ENCODE results near the gene SLC12A7.
A peak's percentile ranks its signal among the peaks of the same experiment; 100 is the strongest.

The SLC12A7 gene

DNA sequence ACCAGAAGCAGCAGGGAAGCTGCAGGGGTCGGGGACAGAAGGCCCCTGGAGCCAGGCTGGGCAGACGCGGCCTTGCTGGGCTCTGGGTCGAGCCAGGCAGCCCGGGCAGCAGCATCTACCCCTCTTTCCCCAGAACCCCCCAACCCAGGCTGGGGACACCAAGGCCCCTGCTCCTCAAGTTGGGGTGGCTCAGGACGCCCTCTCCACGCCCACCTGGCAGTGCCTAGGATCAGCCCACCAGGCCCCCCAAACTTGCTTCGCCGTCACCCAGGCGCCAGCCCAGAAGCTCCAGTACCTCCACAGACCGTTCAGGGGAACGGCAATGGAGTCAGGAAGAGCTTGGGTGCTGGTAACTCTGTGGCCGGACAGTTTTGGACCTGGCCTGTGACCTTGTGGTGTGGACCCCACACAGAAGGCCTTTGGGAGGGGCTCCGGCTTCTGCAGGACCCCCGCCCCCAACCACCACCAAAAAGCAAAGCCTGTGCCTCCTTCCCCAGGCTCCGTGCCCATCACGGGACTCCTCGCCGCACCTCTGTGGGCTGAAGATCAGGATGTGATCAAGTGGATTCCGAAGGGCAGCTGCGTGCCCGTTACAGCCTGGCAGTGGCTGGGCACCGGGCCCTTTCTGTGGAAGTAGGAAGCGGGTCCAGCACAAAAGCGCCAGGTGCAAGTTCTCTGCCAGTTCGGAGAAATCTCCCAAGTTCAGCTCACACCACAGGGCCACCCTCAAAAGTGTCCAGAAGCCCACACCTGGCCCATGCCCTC is 2.1 kb downstream of the SLC12A7 start:
- H3K4me3 ChIP-seq (ENCODE audit: low read depth, low read length), result peak overlapping the region; percentile 88
- TF ChIP-seq, protein P1, sequence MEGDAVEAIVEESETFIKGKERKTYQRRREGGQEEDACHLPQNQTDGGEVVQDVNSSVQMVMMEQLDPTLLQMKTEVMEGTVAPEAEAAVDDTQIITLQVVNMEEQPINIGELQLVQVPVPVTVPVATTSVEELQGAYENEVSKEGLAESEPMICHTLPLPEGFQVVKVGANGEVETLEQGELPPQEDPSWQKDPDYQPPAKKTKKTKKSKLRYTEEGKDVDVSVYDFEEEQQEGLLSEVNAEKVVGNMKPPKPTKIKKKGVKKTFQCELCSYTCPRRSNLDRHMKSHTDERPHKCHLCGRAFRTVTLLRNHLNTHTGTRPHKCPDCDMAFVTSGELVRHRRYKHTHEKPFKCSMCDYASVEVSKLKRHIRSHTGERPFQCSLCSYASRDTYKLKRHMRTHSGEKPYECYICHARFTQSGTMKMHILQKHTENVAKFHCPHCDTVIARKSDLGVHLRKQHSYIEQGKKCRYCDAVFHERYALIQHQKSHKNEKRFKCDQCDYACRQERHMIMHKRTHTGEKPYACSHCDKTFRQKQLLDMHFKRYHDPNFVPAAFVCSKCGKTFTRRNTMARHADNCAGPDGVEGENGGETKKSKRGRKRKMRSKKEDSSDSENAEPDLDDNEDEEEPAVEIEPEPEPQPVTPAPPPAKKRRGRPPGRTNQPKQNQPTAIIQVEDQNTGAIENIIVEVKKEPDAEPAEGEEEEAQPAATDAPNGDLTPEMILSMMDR (IDR thresholded peaks at IDR 0.05; ENCODE audit: control insufficient read depth, extremely low read depth, insufficient read depth), result no peak
- no peak for DNase-seq (ENCODE audit: low read depth)

DNA sequence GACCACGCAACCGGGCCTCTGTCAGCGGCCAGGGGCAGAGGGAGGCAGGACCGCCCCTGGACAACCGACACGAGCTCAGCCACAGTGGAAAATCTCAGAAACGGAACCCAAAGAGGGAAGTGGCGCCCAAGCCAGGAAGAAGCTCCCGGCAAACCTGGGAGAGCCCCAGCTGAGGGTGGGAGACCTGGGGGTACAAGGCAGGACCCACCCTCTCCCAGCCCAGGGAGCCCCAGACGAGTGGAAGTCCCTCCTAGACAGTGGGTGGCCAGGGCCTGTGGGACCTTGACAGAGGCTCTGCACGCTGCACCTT is 3.0 kb downstream of the SLC12A7 start:
- DNase-seq (ENCODE audit: low read depth), result no peak
- TF ChIP-seq, protein P1 (IDR thresholded peaks at IDR 0.05; ENCODE audit: control insufficient read depth, extremely low read depth, insufficient read depth), result no peak
- no peak overlapping the region for H3K4me3 ChIP-seq (ENCODE audit: low read depth, low read length)

DNA sequence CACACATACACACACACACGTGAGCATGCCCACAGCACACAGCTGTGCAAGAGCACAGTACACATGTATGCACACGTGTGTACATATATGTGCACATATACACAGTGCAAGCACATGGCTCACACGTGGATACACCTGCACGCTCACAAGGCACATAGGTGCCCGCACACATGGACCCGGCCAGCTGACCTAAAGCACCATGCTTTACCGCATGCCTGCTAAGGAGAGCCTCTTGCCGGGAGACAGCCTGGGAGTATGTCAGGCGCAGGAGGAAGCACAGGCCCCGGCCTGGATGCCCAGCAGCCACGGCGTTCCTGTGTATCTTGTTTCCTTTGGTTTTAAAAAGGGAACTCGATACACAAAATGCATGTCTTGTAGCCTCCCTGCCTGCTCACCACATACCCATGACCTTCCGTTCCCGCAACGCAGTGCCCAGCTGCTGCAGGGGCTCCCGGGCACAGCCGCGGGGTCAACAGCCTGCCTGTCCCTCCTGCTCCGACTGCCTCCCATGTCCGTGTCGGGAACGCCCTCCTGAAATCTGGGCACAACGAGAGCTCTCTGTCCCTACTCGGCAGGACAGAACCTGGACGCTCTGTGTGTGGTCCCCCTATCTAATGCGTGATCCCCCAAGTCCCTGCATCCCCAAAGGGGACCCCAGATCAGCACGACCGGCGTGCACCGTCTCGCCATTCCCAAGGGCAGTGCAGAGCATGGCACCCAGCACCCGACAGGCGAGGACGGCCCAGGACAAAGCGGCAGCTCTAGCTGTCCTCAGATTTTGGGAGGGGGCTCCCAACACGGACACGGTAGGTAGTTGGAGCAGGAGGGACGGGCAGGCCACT is 3.6 kb downstream of the SLC12A7 start:
- no peak for DNase-seq (ENCODE audit: low read depth)
- no peak overlapping the region for H3K4me3 ChIP-seq (ENCODE audit: low read depth, low read length)
- TF ChIP-seq, protein P1 (IDR thresholded peaks at IDR 0.05; ENCODE audit: control insufficient read depth, extremely low read depth, insufficient read depth), result no peak

DNA sequence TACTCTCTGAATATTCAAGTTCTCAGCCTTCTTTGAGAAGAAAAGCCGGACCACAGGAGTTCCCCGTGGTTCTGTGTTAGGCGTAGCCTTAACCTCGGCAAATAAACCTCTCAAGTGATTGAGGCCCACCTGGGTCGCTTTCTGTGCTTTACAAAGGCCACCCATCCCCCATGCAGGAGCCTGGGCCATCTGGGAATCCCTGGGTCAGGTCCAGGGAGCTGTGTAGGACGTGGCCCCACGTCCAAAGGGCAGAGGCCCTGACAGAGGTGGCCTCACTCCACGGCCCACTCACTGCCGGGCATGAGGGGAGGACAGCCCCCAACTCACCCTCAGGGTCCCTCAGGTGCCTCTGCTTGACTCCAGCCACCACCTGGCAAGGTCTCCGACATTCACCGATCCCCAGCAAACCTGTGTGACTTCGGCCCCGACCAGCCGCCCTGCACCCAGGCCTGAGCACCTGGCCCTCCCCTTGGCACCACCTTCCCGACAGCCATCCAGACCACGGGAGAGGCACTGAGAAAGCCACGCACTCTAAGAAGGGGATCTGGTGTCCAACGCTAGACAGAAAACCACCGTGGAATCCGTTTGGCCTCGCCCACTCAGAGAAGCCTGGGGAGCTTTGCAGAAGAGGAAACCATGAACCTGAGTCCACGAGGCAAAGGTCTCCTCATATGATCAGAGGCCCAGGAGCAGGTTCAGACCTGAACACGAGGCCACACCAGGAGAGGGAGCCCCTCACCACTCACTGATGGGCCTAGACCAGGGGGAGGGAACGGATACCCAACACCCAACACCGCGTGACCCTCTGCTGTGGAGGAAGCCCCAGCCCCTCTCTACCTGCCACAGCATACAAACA is 4.5 kb downstream of the SLC12A7 start:
- DNase-seq (ENCODE audit: low read depth), result no peak
- TF ChIP-seq, protein P1 (IDR thresholded peaks at IDR 0.05; ENCODE audit: control insufficient read depth, extremely low read depth, insufficient read depth), result no peak
- no peak overlapping the region for H3K4me3 ChIP-seq (ENCODE audit: low read depth, low read length)

DNA sequence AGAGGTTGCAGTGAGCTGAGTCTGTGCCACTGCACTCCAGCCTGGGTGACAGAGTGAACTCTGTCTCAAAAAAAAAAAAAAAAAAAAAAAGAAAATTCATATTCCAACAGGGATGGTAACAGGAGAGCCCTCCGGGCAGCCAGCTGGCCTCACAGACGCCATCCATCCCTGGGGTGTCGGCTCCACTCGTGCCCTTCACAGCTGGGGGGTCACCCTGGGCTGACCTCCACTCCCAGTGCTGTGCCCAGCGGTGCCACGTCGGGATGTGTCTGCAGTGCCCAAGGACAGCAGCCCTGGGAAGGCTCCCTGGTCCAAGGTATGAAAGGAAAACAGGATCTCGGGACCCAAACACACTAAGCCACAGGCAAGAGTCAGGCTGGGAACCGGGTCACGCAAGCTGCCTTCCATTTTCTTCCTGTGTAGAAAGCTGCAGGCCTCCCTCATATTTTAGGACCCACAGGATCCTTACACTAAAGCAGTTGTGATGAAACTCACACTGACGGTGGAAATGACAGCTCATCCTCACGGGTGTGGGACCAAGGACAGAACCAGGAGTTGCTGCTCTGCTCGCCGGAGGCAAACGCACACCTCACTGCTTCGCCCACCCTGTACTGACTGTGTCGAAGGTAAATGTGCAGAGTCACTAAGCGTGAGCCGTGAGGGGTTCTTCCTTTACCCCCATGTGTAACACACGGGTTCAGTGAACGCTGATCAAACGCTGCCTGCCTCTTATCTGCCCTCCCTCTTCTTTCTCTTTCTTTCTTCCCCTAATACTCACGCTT is 5.3 kb downstream of the SLC12A7 start:
- no peak for DNase-seq (ENCODE audit: low read depth)
- TF ChIP-seq, protein P1 (IDR thresholded peaks at IDR 0.05; ENCODE audit: control insufficient read depth, extremely low read depth, insufficient read depth), result no peak
- no peak overlapping the region for H3K4me3 ChIP-seq (ENCODE audit: low read depth, low read length)

Data from LNCaP clone FGC (cell line).